ENCODE data around the gene C1QA. TPM values are rescaled to one million over a fixed set of nuclear protein-coding genes. Genes with fewer than 3 reads are reported as not detected.

C1QA gene
- polyA plus RNA-seq, 1 of the 3 experiments (the other 2 are of a cell fraction): not detected

DNA sequence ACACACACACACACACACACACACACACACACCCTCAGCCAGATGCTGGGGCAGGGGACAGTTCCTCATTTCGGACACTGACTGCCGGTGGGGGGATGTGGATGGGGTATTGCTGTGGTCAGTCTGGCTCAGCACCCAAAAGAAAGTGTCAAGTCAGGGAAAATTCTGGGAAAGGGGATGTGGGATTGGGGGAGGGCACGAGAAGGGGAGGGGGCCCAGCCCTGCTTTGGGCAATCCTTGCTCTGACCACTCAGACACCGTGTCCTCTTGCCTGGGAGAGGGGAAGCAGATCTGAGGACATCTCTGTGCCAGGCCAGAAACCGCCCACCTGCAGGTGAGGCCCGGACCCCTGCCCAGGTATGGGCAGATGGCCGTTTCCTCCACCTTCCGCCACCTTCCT lies 7.0 kb downstream of the C1QA start, which contains the start of gene C1QC:
Gene C1QC (plus strand): TSS at position 253 of the 400 bp plus-strand sequence. CDS start 391 bp downstream, outside the sequence.
- WGBS (ENCODE audit: low lambda C conversion rate): 38% methylated on average over 4 of the region's 8 CpGs
- TF ChIP-seq MEF2A (IDR thresholded peaks at IDR 0.05; ENCODE audit: borderline replicate concordance, low read depth): no peak
- no peak for TF ChIP-seq NRF1 (IDR thresholded peaks at IDR 0.05; ENCODE audit: low read depth, low read length)
- DNase-seq: no peak
- H3K79me2 ChIP-seq (ENCODE audit: insufficient read depth): no peaks in the 10 kb centered on the region
- H3K27ac ChIP-seq (ENCODE audit: low read depth in 2 of 2, low read length in 1 of 2): no peak within 1 kb of the TSS
- H3K36me3 ChIP-seq (replicated peaks in 1 of 2; ENCODE audit: control insufficient read depth in 1 of 2, insufficient read depth in 2 of 2, low read length in 1 of 2): no peaks in the 10 kb centered on the region
- no peaks in the 10 kb centered on the region for H3K9me3 ChIP-seq
- POLR2A ChIA-PET: no interaction called here
- no peaks in the 10 kb centered on the region for H3F3A ChIP-seq (replicated peaks; ENCODE audit: insufficient read depth)
- no peak within 1 kb of the TSS for H3K4me3 ChIP-seq (ENCODE audit: low read depth in 2 of 2, low read length in 1 of 2)
- H2AFZ ChIP-seq (ENCODE audit: low read depth): no peak within 1 kb of the TSS
- H4K20me1 ChIP-seq (ENCODE audit: insufficient read depth): no peaks in the 10 kb centered on the region
- no peak within 1 kb of the TSS for H3K9ac ChIP-seq
- H3K4me1 ChIP-seq (ENCODE audit: control insufficient read depth in 1 of 2, insufficient read depth in 2 of 2, low read depth in 1 of 2, low read length in 1 of 2): peaks cover 0 to 11% of the 10 kb centered on the region in 2 experiments; a peak in 1 of 4 replicates
- CTCF ChIA-PET: interaction anchor here (0.6 to 8.9 kb wide), 13 partner anchors 8 to 542 kb away, joined by 3 to 289 read pairs (median 12); partner anchors contain the start of gene C1QB
- H3K27me3 ChIP-seq (ENCODE audit: insufficient read depth): no peaks in the 10 kb centered on the region
- H3K4me2 ChIP-seq: no peak within 1 kb of the TSS
- no peaks in the 10 kb centered on the region for H3K9me2 ChIP-seq

DNA sequence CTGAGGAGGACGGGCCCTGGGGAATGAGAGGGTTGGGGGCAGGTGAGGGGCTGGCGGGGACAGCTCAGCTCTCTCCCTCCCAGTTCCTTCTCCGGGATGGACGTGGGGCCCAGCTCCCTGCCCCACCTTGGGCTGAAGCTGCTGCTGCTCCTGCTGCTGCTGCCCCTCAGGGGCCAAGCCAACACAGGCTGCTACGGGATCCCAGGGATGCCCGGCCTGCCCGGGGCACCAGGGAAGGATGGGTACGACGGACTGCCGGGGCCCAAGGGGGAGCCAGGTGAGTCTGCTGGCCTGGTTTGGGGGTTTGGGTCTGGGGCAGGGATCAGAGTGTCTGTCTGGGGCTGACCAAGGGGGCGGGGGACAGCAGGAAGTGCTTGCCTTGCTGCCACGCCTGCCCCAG lies 7.5 kb downstream of the C1QA start:
- Histone ChIP-seq H3F3A (replicated peaks; ENCODE audit: insufficient read depth) (no peaks in the 10 kb centered on the region), H3K9ac (no peak overlapping the region), H3K9me3 (no peaks in the 10 kb centered on the region), H3K4me2 (no peak overlapping the region), H3K79me2 (ENCODE audit: insufficient read depth) (no peaks in the 10 kb centered on the region), H3K4me1 (ENCODE audit: control insufficient read depth in 1 of 2, insufficient read depth in 2 of 2, low read depth in 1 of 2, low read length in 1 of 2) (peaks cover 0 to 11% of the 10 kb centered on the region in 2 experiments; a peak in 1 of 4 replicates), H2AFZ (ENCODE audit: low read depth) (no peak overlapping the region), H3K27ac (ENCODE audit: low read depth in 2 of 2, low read length in 1 of 2) (no peak overlapping the region), H3K9me2 (no peaks in the 10 kb centered on the region), H3K36me3 (replicated peaks in 1 of 2; ENCODE audit: control insufficient read depth in 1 of 2, insufficient read depth in 2 of 2, low read length in 1 of 2) (no peaks in the 10 kb centered on the region), H3K4me3 (ENCODE audit: low read depth in 2 of 2, low read length in 1 of 2) (no peak overlapping the region), H3K27me3 (ENCODE audit: insufficient read depth) (no peaks in the 10 kb centered on the region), H4K20me1 (ENCODE audit: insufficient read depth) (no peaks in the 10 kb centered on the region)
- POLR2A ChIA-PET: no interaction called here
- 43% methylated on average over 10 of the region's 12 CpGs for WGBS (ENCODE audit: low lambda C conversion rate)
- CTCF ChIA-PET: interaction anchor here (0.6 to 8.9 kb wide), 6 partner anchors 9 to 228 kb away, joined by 3 to 289 read pairs (median 26); partner anchors contain the start of gene C1QB
- no peak for DNase-seq
- TF ChIP-seq EZH2phosphoT487 (IDR thresholded peaks at IDR 0.05; ENCODE audit: borderline replicate concordance, low read depth) (no peak), FOXJ3 (CRISPR knock-in tag; IDR thresholded peaks at IDR 0.05) (no peak), FOXM1 (IDR thresholded peaks at IDR 0.05; ENCODE audit: low read depth) (no peak), SMC3 (IDR thresholded peaks at IDR 0.05; ENCODE audit: low read depth, low read length) (no peak), POLR2AphosphoS5 (IDR thresholded peaks at IDR 0.05; ENCODE audit: low read depth, low read length) (no peak), ELF1 (IDR thresholded peaks at IDR 0.05) (no peak), TEAD4 (IDR thresholded peaks at IDR 0.05; ENCODE audit: borderline replicate concordance, insufficient read depth) (no peak), YY1 (IDR thresholded peaks at IDR 0.05; ENCODE audit: low read depth) (no peak), RXRA (IDR thresholded peaks at IDR 0.05; ENCODE audit: borderline replicate concordance, low read depth) (no peak), NFIC (IDR thresholded peaks at IDR 0.05; ENCODE audit: borderline replicate concordance) (no peak), SIN3A (IDR thresholded peaks at IDR 0.05; ENCODE audit: borderline replicate concordance, low read depth, low read length) (no peak), RFX5 (IDR thresholded peaks at IDR 0.05; ENCODE audit: low read length) (no peak), JUND (IDR thresholded peaks at IDR 0.05) (no peak)
- TF ChIP-seq, protein P1, sequence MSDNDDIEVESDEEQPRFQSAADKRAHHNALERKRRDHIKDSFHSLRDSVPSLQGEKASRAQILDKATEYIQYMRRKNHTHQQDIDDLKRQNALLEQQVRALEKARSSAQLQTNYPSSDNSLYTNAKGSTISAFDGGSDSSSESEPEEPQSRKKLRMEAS (IDR thresholded peaks at IDR 0.05; ENCODE audit: low read depth): no peak
- TF ChIP-seq, protein P2, sequence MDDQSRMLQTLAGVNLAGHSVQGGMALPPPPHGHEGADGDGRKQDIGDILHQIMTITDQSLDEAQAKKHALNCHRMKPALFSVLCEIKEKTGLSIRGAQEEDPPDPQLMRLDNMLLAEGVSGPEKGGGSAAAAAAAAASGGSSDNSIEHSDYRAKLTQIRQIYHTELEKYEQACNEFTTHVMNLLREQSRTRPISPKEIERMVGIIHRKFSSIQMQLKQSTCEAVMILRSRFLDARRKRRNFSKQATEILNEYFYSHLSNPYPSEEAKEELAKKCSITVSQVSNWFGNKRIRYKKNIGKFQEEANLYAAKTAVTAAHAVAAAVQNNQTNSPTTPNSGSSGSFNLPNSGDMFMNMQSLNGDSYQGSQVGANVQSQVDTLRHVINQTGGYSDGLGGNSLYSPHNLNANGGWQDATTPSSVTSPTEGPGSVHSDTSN (IDR thresholded peaks at IDR 0.05): no peak
- TF ChIP-seq, protein P3, sequence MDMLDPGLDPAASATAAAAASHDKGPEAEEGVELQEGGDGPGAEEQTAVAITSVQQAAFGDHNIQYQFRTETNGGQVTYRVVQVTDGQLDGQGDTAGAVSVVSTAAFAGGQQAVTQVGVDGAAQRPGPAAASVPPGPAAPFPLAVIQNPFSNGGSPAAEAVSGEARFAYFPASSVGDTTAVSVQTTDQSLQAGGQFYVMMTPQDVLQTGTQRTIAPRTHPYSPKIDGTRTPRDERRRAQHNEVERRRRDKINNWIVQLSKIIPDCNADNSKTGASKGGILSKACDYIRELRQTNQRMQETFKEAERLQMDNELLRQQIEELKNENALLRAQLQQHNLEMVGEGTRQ (IDR thresholded peaks at IDR 0.05; ENCODE audit: borderline replicate concordance, low read depth, low read length): no peak
- TF ChIP-seq, protein P4, sequence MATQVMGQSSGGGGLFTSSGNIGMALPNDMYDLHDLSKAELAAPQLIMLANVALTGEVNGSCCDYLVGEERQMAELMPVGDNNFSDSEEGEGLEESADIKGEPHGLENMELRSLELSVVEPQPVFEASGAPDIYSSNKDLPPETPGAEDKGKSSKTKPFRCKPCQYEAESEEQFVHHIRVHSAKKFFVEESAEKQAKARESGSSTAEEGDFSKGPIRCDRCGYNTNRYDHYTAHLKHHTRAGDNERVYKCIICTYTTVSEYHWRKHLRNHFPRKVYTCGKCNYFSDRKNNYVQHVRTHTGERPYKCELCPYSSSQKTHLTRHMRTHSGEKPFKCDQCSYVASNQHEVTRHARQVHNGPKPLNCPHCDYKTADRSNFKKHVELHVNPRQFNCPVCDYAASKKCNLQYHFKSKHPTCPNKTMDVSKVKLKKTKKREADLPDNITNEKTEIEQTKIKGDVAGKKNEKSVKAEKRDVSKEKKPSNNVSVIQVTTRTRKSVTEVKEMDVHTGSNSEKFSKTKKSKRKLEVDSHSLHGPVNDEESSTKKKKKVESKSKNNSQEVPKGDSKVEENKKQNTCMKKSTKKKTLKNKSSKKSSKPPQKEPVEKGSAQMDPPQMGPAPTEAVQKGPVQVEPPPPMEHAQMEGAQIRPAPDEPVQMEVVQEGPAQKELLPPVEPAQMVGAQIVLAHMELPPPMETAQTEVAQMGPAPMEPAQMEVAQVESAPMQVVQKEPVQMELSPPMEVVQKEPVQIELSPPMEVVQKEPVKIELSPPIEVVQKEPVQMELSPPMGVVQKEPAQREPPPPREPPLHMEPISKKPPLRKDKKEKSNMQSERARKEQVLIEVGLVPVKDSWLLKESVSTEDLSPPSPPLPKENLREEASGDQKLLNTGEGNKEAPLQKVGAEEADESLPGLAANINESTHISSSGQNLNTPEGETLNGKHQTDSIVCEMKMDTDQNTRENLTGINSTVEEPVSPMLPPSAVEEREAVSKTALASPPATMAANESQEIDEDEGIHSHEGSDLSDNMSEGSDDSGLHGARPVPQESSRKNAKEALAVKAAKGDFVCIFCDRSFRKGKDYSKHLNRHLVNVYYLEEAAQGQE (IDR thresholded peaks at IDR 0.05; ENCODE audit: low read depth, low read length): no peak
